ENCODE measurements around the gene SLC2A10.

SLC2A10 gene

GRCh38 chr20:46677608-46678007 is 31.8 kb upstream of the SLC2A10 start (continued):
- TF ChIP-seq ZNF518A (tag by site-specific recombination; conservative IDR thresholded peaks at IDR 0.05; ENCODE audit: low read depth), result no peak

GRCh38 chr20:46678516-46678915 is 30.9 kb upstream of the SLC2A10 start:
- TF ChIP-seq ZNF174 (tag by site-specific recombination; IDR thresholded peaks at IDR 0.05) (no peak), ZNF394 (tag by site-specific recombination; IDR thresholded peaks at IDR 0.05; ENCODE audit: borderline replicate concordance) (no peak), ZNF76 (tag by site-specific recombination; IDR thresholded peaks at IDR 0.05; ENCODE audit: borderline replicate concordance, low read depth) (no peak), REPIN1 (tag by site-specific recombination; IDR thresholded peaks at IDR 0.05; ENCODE audit: low read depth) (no peak), ZNF555 (tag by site-specific recombination; conservative IDR thresholded peaks at IDR 0.05) (no peak), ZBTB11 (tag by site-specific recombination; conservative IDR thresholded peaks at IDR 0.05; ENCODE audit: low read depth) (no peak), ZNF354C (tag by site-specific recombination; IDR thresholded peaks at IDR 0.05; ENCODE audit: borderline replicate concordance, low read depth) (no peak), ZNF777 (tag by site-specific recombination; IDR thresholded peaks at IDR 0.05; ENCODE audit: borderline replicate concordance) (no peak), ZNF350 (tag by site-specific recombination; IDR thresholded peaks at IDR 0.05) (no peak), KLF1 (tag by site-specific recombination; IDR thresholded peaks at IDR 0.05) (no peak), HIC1 (tag by site-specific recombination; IDR thresholded peaks at IDR 0.05) (no peak), ZFHX2 (tag by site-specific recombination; conservative IDR thresholded peaks at IDR 0.05) (no peak), ZNF658 (tag by site-specific recombination; IDR thresholded peaks at IDR 0.05) (no peak)
- no peaks in the 10 kb centered on the region for H3K4me1 ChIP-seq (ENCODE audit: control insufficient read depth, insufficient read depth, low read length)
- H3K27ac ChIP-seq (ENCODE audit: extremely low read depth, low read depth, low read length), result no peak overlapping the region
- ChIA-PET CTCF (interaction anchor here (0.7 to 2.1 kb wide), 2 partner anchors 120 to 157 kb away, joined by 3 to 7 read pairs; no protein-coding TSS in a partner anchor), POLR2A (no interaction called here)
- no peak overlapping the region for H3K4me3 ChIP-seq (ENCODE audit: low read depth, low read length)
- peaks cover 0 to 10% of the 10 kb centered on the region in 2 experiments; a peak in 1 of 3 replicates for H3K36me3 ChIP-seq (ENCODE audit: control insufficient read depth in 2 of 2, insufficient read depth in 1 of 2, low read length in 2 of 2)
- no peaks in the 10 kb centered on the region for H3K9me3 ChIP-seq (ENCODE audit: control insufficient read depth, insufficient read depth, low read depth, low read length)
